Activated naive CD4-positive, alpha-beta T cell treated with anti-CD3 and anti-CD28 coated beads for 36 hours (primary cell): ENCODE data around the gene THSD4. TPM values are rescaled to one million over a fixed set of nuclear protein-coding genes. Genes with fewer than 3 reads are reported as not detected.

Source experiments
- CTCF ChIA-PET: fragments of 350-600 bp; sonication (Branson Sonifier 250); formaldehyde crosslinking; loops from one replicate; lab custom pipeline; 2021; ENCODE audit warnings: antibody characterized with exemption; lab: Charles Lee
- DNase-seq: peaks from one replicate; pipeline ENCODE4 v3.0.0-alpha.2; 2020
- H3K27ac Mint-ChIP-seq: one replicate; pipeline ENCODE4 v1.8.0; 2021; ENCODE audit warnings: mild to moderate bottlenecking, mixed read lengths
- H3K27me3 Mint-ChIP-seq: one replicate; pipeline ENCODE4 v1.8.0; 2021; ENCODE audit warnings: low read depth, mixed read lengths
- H3K36me3 Mint-ChIP-seq: one replicate; pipeline ENCODE4 v1.8.0; 2021; ENCODE audit warnings: low read depth, mixed read lengths
- H3K4me1 Mint-ChIP-seq: one replicate; pipeline ENCODE4 v1.8.0; 2021; ENCODE audit warnings: low read depth, mixed read lengths
- H3K4me3 Mint-ChIP-seq: one replicate; pipeline ENCODE4 v1.8.0; 2021; ENCODE audit warnings: mild to moderate bottlenecking, moderate library complexity, mixed read lengths
- H3K9me3 Mint-ChIP-seq: one replicate; pipeline ENCODE4 v1.8.0; 2021; ENCODE audit warnings: mixed read lengths
- intact Hi-C: fragments of 100-400 bp; cut with micrococcal nuclease; formaldehyde crosslinking; loops from one replicate; pipeline ENCODE4 v1.15.1; 2023
- total RNA-seq, 2 experiments: library from RNA; stranded (reverse); gene quantifications; one replicate each; pipeline ENCODE4 v1.2.3, GENCODE V29; 2021

Gene THSD4
- total RNA-seq, 2 experiments from 2014 or later: not detected

DNA sequence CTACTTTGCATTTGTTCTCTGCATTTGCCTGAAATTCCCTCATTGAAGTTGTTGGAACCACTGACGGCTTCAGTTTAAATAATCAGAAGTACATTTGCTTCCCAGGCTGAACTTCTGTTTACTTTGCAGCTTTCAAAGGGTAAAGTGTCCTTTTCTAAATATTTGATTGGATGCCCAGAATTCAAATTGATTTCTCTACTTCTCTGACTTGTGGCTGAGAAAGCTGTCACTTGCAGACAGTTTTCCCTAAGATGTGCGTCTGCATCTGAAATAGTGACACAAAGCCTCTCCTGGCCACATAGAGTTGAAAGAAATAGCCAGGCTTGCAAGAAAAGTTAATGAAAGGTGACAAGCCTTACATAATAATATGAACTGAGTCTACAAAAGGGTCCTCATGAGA, 299.6 kb downstream of the THSD4 start:
- CTCF ChIA-PET: no interaction called here
- no peaks in the 10 kb centered on the region for H3K9me3 Mint-ChIP-seq
- no peaks in the 10 kb centered on the region for H3K36me3 Mint-ChIP-seq
- H3K27ac Mint-ChIP-seq: no peak overlapping the region
- intact Hi-C loops: no loop called here
- no peak for DNase-seq
- H3K4me1 Mint-ChIP-seq: no peaks in the 10 kb centered on the region
- H3K4me3 Mint-ChIP-seq: no peak overlapping the region
- peaks cover 15% of the 10 kb centered on the region for H3K27me3 Mint-ChIP-seq

DNA sequence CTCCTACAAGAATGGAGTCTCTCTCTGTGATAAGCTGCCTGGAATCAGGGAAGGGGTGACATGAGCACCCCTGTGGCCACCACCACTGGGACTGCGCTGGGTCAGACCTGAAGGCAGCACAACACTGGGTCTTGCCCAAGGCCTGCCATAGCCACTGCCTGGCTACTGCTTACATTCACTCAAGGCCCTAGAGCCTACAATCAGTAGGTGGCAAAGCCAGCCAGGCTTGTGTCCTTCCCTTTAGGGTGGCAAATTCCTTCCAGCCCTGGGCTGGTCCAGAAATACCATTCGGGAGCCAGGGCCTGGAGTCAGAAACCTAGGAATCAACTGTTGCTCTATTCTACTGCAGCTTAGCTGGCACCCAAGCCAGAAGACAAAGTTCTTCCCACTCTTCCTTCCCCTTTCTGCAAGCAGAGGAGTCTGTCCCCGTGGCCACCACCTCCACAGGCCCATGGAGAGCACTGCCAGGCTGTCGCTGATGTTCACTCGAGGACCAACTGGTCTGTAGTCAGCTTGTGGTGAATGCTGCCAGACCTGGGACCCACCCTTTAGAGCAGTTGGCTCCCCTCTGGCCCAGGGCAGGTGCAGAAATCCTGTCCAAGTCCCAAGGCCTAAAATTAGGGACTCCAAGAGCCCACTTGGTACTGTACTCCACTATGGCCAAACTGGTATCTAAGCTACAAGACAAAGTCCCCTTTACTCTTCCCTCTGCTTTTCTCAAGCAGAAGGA, 307.4 kb downstream of the THSD4 start:
- Mint-ChIP-seq H3K27ac (no peak overlapping the region), H3K27me3 (peaks cover 11% of the 10 kb centered on the region), H3K36me3 (no peaks in the 10 kb centered on the region), H3K9me3 (peaks cover 3% of the 10 kb centered on the region), H3K4me3 (no peak overlapping the region), H3K4me1 (no peaks in the 10 kb centered on the region)
- intact Hi-C loops: no loop called here
- no peak for DNase-seq
- CTCF ChIA-PET: no interaction called here

DNA sequence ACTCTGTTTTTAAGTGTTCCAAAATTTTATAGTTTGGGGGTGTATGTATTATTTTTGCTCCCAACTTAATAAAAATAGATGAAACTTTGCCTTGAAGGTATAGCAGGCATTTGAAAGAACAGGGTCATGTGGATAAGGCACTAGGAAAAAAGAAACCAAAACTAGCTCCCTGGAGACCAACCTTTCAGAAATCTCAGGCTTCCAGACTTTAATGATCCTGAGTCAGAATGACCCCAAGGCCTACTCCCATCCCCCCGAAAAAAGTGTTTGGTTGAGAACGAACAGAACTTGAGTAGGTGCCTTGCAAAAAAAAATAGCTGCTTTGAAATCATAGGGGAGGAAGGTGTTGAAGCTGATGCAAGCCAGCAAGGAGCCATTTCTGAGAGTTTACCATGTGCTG, 309.5 kb downstream of the THSD4 start:
- Mint-ChIP-seq H3K4me3 (no peak overlapping the region), H3K4me1 (no peaks in the 10 kb centered on the region), H3K27ac (no peak overlapping the region), H3K36me3 (no peaks in the 10 kb centered on the region), H3K9me3 (peaks cover 3% of the 10 kb centered on the region), H3K27me3 (peaks cover 9% of the 10 kb centered on the region)
- intact Hi-C loops: no loop called here
- CTCF ChIA-PET: no interaction called here
- no peak for DNase-seq

DNA sequence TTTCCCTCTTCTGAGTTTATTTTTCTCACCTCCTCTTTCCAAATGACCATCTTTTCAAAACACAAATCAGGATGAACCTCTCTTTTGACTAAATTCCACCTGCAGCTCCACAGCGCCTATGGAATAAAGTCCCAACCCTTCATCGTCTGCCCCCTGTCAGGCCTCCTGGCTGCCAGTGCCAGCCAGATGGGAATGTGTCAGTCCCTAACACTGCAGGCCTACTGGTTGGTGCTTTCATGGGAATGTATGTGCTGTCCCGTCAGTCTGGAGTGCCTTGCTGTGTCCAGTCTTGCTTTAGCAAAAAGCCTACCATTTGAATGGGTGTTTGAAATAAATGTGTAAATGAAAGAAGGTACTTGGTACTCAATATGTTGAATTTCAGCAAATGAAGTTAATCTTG, 310.1 kb downstream of the THSD4 start:
- no peak overlapping the region for H3K27ac Mint-ChIP-seq
- H3K9me3 Mint-ChIP-seq: peaks cover 3% of the 10 kb centered on the region
- intact Hi-C loops: no loop called here
- no peaks in the 10 kb centered on the region for H3K36me3 Mint-ChIP-seq
- CTCF ChIA-PET: no interaction called here
- no peak for DNase-seq
- H3K27me3 Mint-ChIP-seq: peaks cover 9% of the 10 kb centered on the region
- H3K4me3 Mint-ChIP-seq: no peak overlapping the region
- no peaks in the 10 kb centered on the region for H3K4me1 Mint-ChIP-seq

DNA sequence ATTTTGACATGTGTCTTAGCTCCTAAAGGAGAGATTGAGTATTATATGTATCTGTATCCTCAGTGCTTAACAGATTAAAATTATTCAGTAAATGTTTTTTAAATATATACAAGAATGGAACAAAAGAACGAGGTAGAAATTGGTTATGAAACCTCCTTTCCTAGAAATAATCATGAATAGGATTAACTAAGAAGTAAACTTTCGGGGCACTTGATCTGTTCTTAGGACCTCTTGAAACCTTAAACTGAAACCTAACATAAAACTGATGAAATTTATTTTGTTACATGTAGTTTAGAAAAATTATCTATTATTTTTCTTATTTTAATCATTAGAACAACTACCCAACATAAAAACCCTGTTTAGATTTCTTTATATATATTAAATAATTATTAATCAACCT, 311.5 kb downstream of the THSD4 start:
- no peak for DNase-seq
- no peaks in the 10 kb centered on the region for H3K4me1 Mint-ChIP-seq
- H3K9me3 Mint-ChIP-seq: peaks cover 3% of the 10 kb centered on the region
- H3K36me3 Mint-ChIP-seq: no peaks in the 10 kb centered on the region
- CTCF ChIA-PET: no interaction called here
- H3K27me3 Mint-ChIP-seq: peaks cover 6% of the 10 kb centered on the region
- intact Hi-C loops: no loop called here
- H3K27ac Mint-ChIP-seq: no peak overlapping the region
- no peak overlapping the region for H3K4me3 Mint-ChIP-seq

DNA sequence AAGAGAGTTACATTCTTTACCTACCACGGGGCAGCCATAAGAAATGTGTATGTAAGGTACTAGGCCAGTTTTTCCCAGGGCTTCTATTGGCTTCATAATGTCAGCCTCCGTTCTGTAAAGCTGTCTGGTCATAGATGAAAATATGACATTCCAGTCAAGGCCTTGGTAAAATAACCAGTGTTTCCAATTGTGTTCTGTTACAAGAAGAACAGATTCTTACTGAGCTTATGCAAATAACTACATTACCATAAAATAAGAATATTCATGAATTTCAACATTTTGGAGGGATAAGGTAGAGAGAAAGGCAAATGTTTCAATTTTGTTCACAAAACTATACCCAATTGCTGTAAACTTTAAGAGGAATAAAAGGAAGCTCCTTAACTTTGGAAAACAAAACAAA, 315.5 kb downstream of the THSD4 start:
- CTCF ChIA-PET: no interaction called here

DNA sequence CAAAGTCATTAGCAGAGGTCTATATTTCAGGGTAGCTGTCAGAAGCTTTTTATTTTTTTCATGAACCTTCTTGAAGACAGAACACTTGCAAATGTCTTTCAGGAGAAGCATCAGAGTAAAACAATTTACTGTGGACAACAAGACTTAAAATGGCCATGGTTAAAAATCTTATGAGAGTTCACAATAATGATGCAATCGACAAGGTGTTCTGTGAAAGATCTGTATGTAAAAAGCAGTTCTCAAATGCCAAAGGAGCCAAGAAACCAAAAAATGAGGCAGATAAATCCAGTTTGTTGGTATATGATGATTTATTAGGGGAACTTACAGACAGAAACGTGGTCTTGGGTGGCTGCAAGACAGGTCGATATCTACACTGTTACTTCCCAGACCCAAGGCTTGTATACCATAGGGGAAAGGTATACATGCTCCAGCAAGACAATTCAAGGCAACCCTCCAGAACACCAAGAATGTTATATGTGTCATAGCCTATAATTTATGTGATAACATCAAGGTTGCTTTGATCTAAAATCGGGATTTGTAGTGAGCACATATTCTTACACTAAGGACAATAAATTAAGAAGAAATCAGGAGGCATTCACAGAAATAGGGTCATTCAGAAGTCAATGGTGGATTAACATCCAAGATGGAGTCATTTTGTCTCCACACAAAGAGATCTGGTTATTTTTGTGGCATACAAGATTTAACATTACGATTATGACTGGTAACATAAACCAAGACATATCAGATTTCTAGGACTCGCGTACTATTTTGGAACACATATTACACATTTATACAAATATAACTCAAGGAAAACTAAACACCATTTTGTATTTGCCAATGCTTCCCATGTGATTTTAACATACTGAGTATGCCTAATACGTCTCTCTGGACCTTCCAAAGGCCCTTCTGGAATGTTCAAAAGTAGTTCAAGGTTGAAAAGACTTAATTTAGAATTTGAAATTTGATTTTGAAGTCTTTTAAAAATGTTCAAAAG, 316.4 kb downstream of the THSD4 start:
- Mint-ChIP-seq H3K9me3 (no peaks in the 10 kb centered on the region), H3K36me3 (no peaks in the 10 kb centered on the region), H3K27me3 (no peaks in the 10 kb centered on the region), H3K27ac (no peak overlapping the region), H3K4me3 (no peak overlapping the region), H3K4me1 (no peaks in the 10 kb centered on the region)
- intact Hi-C loops: no loop called here
- DNase-seq: no peak
- CTCF ChIA-PET: no interaction called here

More for the DNA sequence above, 315.5 kb downstream of the THSD4 start:
- H3K27me3 Mint-ChIP-seq: no peaks in the 10 kb centered on the region
- intact Hi-C loops: no loop called here
- H3K27ac Mint-ChIP-seq: no peak overlapping the region
- H3K9me3 Mint-ChIP-seq: no peaks in the 10 kb centered on the region
- no peaks in the 10 kb centered on the region for H3K4me1 Mint-ChIP-seq
- no peak for DNase-seq
- H3K4me3 Mint-ChIP-seq: no peak overlapping the region
- H3K36me3 Mint-ChIP-seq: no peaks in the 10 kb centered on the region

DNA sequence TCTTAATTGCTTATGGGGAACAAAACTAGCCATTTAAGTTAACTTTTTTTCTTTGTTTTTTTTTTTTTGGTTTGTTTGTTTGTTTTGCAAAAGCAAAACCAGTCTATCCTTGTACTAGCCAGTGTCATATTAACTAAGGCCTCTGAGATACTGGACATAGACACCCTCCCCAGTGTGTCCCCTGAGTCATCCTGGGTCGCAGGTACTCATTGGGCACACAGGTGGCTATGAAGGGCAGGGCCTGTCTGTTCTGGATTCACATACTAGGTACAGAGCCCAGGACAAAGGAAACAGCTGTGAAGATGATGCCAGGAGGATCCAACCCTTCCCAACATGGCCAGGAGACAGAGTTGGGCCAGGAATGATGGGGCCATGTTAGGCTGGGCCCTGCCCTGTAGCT, 318.1 kb downstream of the THSD4 start:
- Mint-ChIP-seq H3K36me3 (no peaks in the 10 kb centered on the region), H3K9me3 (no peaks in the 10 kb centered on the region), H3K27ac (no peak overlapping the region), H3K4me1 (no peaks in the 10 kb centered on the region), H3K4me3 (no peak overlapping the region), H3K27me3 (no peaks in the 10 kb centered on the region)
- CTCF ChIA-PET: interaction anchor here (0.6 kb wide), 1 partner anchor 19 kb away, joined by 4 read pairs; no protein-coding TSS in a partner anchor
- intact Hi-C loops: no loop called here
- DNase-seq: no peak

DNA sequence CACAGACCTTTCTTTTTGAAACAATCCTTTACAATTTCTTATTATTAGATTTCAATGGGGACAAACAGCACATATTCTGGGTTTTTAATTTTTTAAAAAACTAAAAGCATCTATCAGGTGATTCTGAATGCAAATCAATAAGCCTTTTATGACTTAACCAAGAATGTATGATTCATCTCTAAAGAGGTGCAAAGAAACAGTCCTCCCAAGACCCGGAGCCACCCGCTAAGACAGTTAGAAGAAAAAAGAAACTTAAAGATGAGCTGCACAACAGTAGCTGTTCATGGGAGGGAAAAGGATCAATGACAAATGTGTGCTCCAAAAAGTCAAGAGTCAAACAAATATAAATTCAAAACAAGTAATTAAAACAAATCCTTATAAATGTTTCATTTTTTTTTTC, 319.5 kb downstream of the THSD4 start:
- Mint-ChIP-seq H3K4me3 (no peak overlapping the region), H3K4me1 (no peaks in the 10 kb centered on the region), H3K36me3 (no peaks in the 10 kb centered on the region), H3K27ac (no peak overlapping the region), H3K27me3 (no peaks in the 10 kb centered on the region), H3K9me3 (no peaks in the 10 kb centered on the region)
- CTCF ChIA-PET: interaction anchor here (0.6 to 0.9 kb wide), 2 partner anchors 15 to 249 kb away, joined by 3 read pairs; no protein-coding TSS in a partner anchor
- DNase-seq: no peak
- intact Hi-C loops: no loop called here

DNA sequence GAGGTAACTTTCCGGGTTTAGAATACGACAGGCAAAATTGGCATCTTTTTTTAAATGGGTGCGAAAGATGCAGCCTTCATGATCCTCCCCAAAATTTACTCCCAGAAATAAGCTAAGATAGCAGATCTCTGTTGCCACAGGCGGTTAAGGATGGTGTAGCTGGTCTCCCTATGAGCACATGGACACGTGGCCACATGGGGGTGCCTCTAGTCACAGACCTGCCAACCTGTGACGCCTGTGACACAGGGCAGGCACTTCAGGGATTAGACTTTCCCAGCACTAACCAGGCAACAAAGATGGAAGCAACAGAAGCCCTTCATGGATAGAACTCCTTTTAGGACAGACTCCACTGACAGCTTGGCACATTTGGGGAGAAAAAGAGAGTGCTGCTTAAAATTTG, 320.3 kb downstream of the THSD4 start:
- CTCF ChIA-PET: no interaction called here
- no peaks in the 10 kb centered on the region for H3K9me3 Mint-ChIP-seq
- intact Hi-C loops: no loop called here
- no peak overlapping the region for H3K4me3 Mint-ChIP-seq
- no peak overlapping the region for H3K27ac Mint-ChIP-seq
- no peaks in the 10 kb centered on the region for H3K4me1 Mint-ChIP-seq
- no peaks in the 10 kb centered on the region for H3K36me3 Mint-ChIP-seq
- H3K27me3 Mint-ChIP-seq: no peaks in the 10 kb centered on the region
- DNase-seq: no peak

DNA sequence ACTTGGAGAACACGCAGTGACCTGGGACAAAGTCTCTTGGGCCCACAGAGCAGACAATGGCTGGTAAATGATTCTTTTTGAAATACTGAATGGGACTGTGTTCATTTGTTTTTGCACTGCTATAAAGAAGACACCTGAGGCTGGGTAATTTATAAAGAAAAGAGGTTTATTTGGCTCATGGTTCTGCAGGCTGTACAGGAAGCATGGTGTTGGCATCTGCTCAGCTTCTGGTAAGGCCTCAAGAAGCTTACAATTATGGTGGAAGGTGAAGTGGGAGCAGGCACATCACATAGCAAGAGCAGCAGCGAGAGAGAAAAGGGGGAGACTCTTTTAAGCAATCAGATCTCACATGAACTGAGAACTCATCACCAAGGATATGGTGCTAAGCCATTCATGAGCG, 321.6 kb downstream of the THSD4 start:
- no peak for DNase-seq
- no peaks in the 10 kb centered on the region for H3K9me3 Mint-ChIP-seq
- H3K36me3 Mint-ChIP-seq: no peaks in the 10 kb centered on the region
- H3K27me3 Mint-ChIP-seq: no peaks in the 10 kb centered on the region
- H3K4me3 Mint-ChIP-seq: no peak overlapping the region
- no peak overlapping the region for H3K27ac Mint-ChIP-seq
- H3K4me1 Mint-ChIP-seq: no peaks in the 10 kb centered on the region
- intact Hi-C loops: no loop called here
- CTCF ChIA-PET: interaction anchor here (2.0 kb wide), 1 partner anchor 50 kb away, joined by 7 read pairs; no protein-coding TSS in a partner anchor

DNA sequence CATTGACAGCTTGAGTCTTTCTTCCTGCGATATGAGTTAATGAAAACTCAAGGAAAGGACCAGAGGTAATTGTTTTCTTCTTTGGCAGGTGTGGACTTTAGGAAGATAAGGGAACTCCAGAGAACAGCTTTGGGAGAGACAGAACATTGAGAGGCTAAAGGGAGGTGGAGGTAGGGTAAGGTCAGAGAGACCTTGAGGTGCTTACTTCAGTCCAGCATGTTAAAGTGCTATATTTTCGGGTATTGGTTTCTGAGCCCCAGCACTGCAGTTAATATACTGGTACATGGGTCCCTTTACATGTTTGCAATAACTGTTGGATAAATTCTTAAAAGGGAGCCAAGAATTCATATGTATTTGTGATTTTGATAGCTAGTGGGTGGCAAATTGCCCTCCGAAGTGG, 322.1 kb downstream of the THSD4 start:
- H3K27me3 Mint-ChIP-seq: no peaks in the 10 kb centered on the region
- intact Hi-C loops: no loop called here
- no peak for DNase-seq
- H3K9me3 Mint-ChIP-seq: no peaks in the 10 kb centered on the region
- CTCF ChIA-PET: interaction anchor here (2.0 kb wide), 1 partner anchor 51 kb away, joined by 7 read pairs; no protein-coding TSS in a partner anchor
- no peak overlapping the region for H3K27ac Mint-ChIP-seq
- no peaks in the 10 kb centered on the region for H3K4me1 Mint-ChIP-seq
- H3K4me3 Mint-ChIP-seq: no peak overlapping the region
- no peaks in the 10 kb centered on the region for H3K36me3 Mint-ChIP-seq
